HL-60 (cell line): Measurements from ENCODE around the gene RAPSN.

ENCODE experiments used
- DNase-seq, 2 experiments: peaks; one replicate each; pipeline ENCODE4 v3.0.0-alpha.2; 2010 to 2020; ENCODE audit warnings: low read depth in 1 of 2, low spot score in 1 of 2
- H3K27ac ChIP-seq: fragments of 250-450 bp; sonication (Bioruptor Pico); replicated peaks from 2 replicates; pipeline ENCODE4 v1.5.1; 2020; ENCODE audit warnings: mild to moderate bottlenecking, moderate library complexity
- H3K27me3 ChIP-seq: fragments of 250-450 bp; sonication (Bioruptor Pico); 2 replicates; pipeline ENCODE4 v1.5.1; 2021; ENCODE audit warnings: mild to moderate bottlenecking, moderate library complexity; ENCODE audit not compliant: insufficient read depth, poor library complexity, severe bottlenecking
- H3K4me3 ChIP-seq: replicated peaks from 2 replicates; pipeline ENCODE4 v1.5.1; 2011; ENCODE audit warnings: mild to moderate bottlenecking, control low read depth, low read length; ENCODE audit not compliant: insufficient read depth
- GABPA ChIP-seq: IDR thresholded peaks from 2 replicates; pipeline ENCODE4 v1.6.1; 2012; ENCODE audit warnings: low read depth
- POLR2AphosphoS5 ChIP-seq: IDR thresholded peaks from 2 replicates; pipeline ENCODE4 v1.6.1; 2012; ENCODE audit warnings: low read depth
- REST ChIP-seq: IDR thresholded peaks from 2 replicates; pipeline ENCODE4 v1.6.1; 2012; ENCODE audit warnings: low read depth; ENCODE audit not compliant: insufficient replicate concordance
- SPI1 ChIP-seq: IDR thresholded peaks from 2 replicates; pipeline ENCODE4 v1.6.1; 2012; ENCODE audit warnings: low read depth, mild to moderate bottlenecking, borderline replicate concordance
- TF ChIP-seq, protein P1 (sequence below): IDR thresholded peaks from one replicate; pipeline ENCODE4 v1.5.1; 2011; ENCODE audit warnings: low read length, control low read depth, inconsistent platforms; ENCODE audit not compliant: insufficient read depth

Gene RAPSN

GRCh38 chr11:47495856-47496217, 46.9 kb upstream of the RAPSN start:
- DNase-seq, result no peak
- no peak overlapping the region for H3K4me3 ChIP-seq

DNA sequence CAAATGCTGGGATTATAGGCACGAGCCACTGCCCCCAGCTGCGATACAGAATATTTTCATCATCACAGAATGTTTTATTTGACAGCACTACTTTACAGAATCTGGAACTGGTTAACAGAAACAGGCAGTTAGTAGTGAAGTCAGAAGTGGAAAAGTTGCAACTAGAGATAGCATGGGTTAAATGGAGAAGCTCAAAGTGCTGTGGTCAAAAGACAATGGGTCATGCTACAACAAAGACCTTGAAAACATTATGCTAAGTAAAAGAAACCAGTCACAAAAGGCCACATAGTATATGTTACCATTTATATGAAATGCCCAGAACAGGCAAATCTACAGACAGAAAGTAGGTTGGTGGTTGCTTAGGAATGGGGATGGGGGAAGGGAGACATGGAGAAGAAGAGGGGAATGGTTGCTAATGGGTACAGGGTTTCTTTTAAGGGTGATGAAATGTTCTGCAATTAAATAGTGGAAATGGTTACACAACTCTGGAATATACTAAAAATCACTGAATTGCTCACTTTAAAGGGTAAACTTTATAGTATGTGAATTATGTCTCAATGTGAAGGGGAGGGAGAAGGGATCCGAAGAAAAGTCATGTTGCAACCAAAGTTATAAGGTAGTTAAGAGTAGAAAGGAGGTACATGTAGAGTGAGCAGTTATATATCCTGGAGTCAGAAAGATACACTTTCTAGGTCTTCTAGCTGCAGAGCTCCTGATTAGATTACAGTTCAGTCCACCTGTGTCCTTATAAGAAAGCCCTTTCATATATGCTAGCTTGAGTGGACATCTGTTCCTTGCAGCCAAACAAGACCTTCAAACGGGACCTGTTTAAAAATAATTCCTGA, 46.3 kb upstream of the RAPSN start:
- no peak for DNase-seq
- Histone ChIP-seq H3K4me3 (no peak overlapping the region), H3K27ac (no peak overlapping the region), H3K27me3 (no peaks in the 10 kb centered on the region)
- no peak for TF ChIP-seq REST
- TF ChIP-seq, protein P1, sequence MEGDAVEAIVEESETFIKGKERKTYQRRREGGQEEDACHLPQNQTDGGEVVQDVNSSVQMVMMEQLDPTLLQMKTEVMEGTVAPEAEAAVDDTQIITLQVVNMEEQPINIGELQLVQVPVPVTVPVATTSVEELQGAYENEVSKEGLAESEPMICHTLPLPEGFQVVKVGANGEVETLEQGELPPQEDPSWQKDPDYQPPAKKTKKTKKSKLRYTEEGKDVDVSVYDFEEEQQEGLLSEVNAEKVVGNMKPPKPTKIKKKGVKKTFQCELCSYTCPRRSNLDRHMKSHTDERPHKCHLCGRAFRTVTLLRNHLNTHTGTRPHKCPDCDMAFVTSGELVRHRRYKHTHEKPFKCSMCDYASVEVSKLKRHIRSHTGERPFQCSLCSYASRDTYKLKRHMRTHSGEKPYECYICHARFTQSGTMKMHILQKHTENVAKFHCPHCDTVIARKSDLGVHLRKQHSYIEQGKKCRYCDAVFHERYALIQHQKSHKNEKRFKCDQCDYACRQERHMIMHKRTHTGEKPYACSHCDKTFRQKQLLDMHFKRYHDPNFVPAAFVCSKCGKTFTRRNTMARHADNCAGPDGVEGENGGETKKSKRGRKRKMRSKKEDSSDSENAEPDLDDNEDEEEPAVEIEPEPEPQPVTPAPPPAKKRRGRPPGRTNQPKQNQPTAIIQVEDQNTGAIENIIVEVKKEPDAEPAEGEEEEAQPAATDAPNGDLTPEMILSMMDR, result no peak
- TF ChIP-seq SPI1, result no peak
- TF ChIP-seq GABPA, result no peak
- no peak for TF ChIP-seq POLR2AphosphoS5

More at GRCh38 chr11:47495856-47496217, 46.9 kb upstream of the RAPSN start:
- TF ChIP-seq, protein P1, result no peak
- TF ChIP-seq SPI1, result no peak
- TF ChIP-seq GABPA, result no peak
- no peak for TF ChIP-seq POLR2AphosphoS5
- TF ChIP-seq REST, result no peak
- Histone ChIP-seq H3K27me3 (no peaks in the 10 kb centered on the region), H3K27ac (no peak overlapping the region)

GRCh38 chr11:47489395-47489755, 40.4 kb upstream of the RAPSN start:
- no peak overlapping the region for H3K4me3 ChIP-seq
- TF ChIP-seq SPI1, result no peak
- no peak for TF ChIP-seq GABPA
- TF ChIP-seq, protein P1, result no peak
- no peak for TF ChIP-seq REST
- no peak for TF ChIP-seq POLR2AphosphoS5
- H3K27me3 ChIP-seq, result no peaks in the 10 kb centered on the region
- H3K27ac ChIP-seq, result 0 out of 2 replicates have a peak overlapping the region, but pooled peaks have one; percentile 4
- no peak for DNase-seq
